HEK293T (cell line): Measurements from ENCODE around the gene AKAP6.

Experiments
- CTCF ChIA-PET: fragments of 350-600 bp; formaldehyde crosslinking; extraction: SDS; loops from one replicate; lab custom pipeline; 2021; ENCODE audit warnings: antibody characterized with exemption, inconsistent platforms; lab: Yijun Ruan, JAX
- POLR2A ChIA-PET: fragments of 350-600 bp; formaldehyde crosslinking; extraction: SDS; loops from one replicate; lab custom pipeline; 2020; ENCODE audit warnings: antibody characterized with exemption, inconsistent platforms; lab: Yijun Ruan, JAX
- DNase-seq: peaks from one replicate; pipeline ENCODE4 v3.0.0; 2012; ENCODE audit warnings: mixed read lengths; ENCODE audit errors: extremely low spot score
- ARNT ChIP-seq: fragments of 450-650 bp; IDR thresholded peaks from 2 replicates; pipeline ENCODE4 v1.6.1; 2017; ENCODE audit warnings: mild to moderate bottlenecking
- BHLHE40 ChIP-seq: fragments of 450-650 bp; IDR thresholded peaks from 2 replicates; pipeline ENCODE4 v1.6.1; 2016; ENCODE audit warnings: mild to moderate bottlenecking, moderate library complexity, borderline replicate concordance
- CTBP1 ChIP-seq: fragments of 450-650 bp; IDR thresholded peaks from 2 replicates; pipeline ENCODE4 v1.6.1; 2016; ENCODE audit warnings: borderline replicate concordance
- ELF4 ChIP-seq: fragments of 450-650 bp; IDR thresholded peaks from 2 replicates; pipeline ENCODE4 v1.6.1; 2017; ENCODE audit warnings: antibody characterized with exemption
- FOXA1 ChIP-seq: fragments of 450-650 bp; IDR thresholded peaks from 2 replicates; pipeline ENCODE4 v1.6.1; 2016; ENCODE audit warnings: mild to moderate bottlenecking
- FOXK2 ChIP-seq: fragments of 450-650 bp; IDR thresholded peaks from 2 replicates; pipeline ENCODE4 v1.6.1; 2016; ENCODE audit warnings: mild to moderate bottlenecking
- FOXM1 ChIP-seq: fragments of 450-650 bp; IDR thresholded peaks from 2 replicates; pipeline ENCODE4 v1.6.1; 2017; ENCODE audit warnings: mild to moderate bottlenecking, borderline replicate concordance
- HDGF ChIP-seq: fragments of 450-650 bp; IDR thresholded peaks from 2 replicates; pipeline ENCODE4 v1.6.1; 2017; ENCODE audit warnings: antibody characterized with exemption, borderline replicate concordance
- L3MBTL2 ChIP-seq: fragments of 450-650 bp; conservative IDR thresholded peaks from 2 replicates; pipeline ENCODE4 v1.6.1; 2016; ENCODE audit warnings: mild to moderate bottlenecking
- LEF1 ChIP-seq: fragments of 450-650 bp; IDR thresholded peaks from 2 replicates; pipeline ENCODE4 v1.6.1; 2017; ENCODE audit warnings: mild to moderate bottlenecking, borderline replicate concordance
- NFRKB ChIP-seq: fragments of 450-650 bp; IDR thresholded peaks from 2 replicates; pipeline ENCODE4 v1.6.1; 2016; ENCODE audit warnings: mild to moderate bottlenecking, moderate library complexity
- PKNOX1 ChIP-seq: fragments of 450-650 bp; IDR thresholded peaks from 2 replicates; pipeline ENCODE4 v1.6.1; 2016
- SP1 ChIP-seq: fragments of 450-650 bp; IDR thresholded peaks from 2 replicates; pipeline ENCODE4 v1.6.1; 2017
- SUZ12 ChIP-seq: fragments of 450-650 bp; IDR thresholded peaks from 2 replicates; pipeline ENCODE4 v1.6.1; 2016; ENCODE audit warnings: mild to moderate bottlenecking
- TARDBP ChIP-seq: fragments of 450-650 bp; IDR thresholded peaks from 2 replicates; pipeline ENCODE4 v1.6.1; 2016
- ZNF384 ChIP-seq: fragments of 450-650 bp; IDR thresholded peaks from 2 replicates; pipeline ENCODE4 v1.6.1; 2016

Gene AKAP6

GRCh38 chr14:32667287-32667686 is 338.2 kb downstream of the AKAP6 start:
- TF ChIP-seq FOXM1 (no peak), SUZ12 (no peak), PKNOX1 (peak; percentile 54), NFRKB (no peak)
- ChIA-PET POLR2A (no interaction called here), CTCF (no interaction called here)
- no peak for DNase-seq

GRCh38 chr14:32667791-32668190 is 338.7 kb downstream of the AKAP6 start:
- no peak for TF ChIP-seq FOXK2
- TF ChIP-seq FOXA1 = no peak
- no peak for TF ChIP-seq CTBP1
- no peak for TF ChIP-seq SUZ12
- TF ChIP-seq FOXM1 = no peak
- no peak for TF ChIP-seq HDGF
- TF ChIP-seq ZNF384 = no peak
- TF ChIP-seq BHLHE40 = no peak
- TF ChIP-seq ELF4 = no peak
- no peak for TF ChIP-seq SP1
- TF ChIP-seq ARNT = no peak
- TF ChIP-seq NFRKB = no peak
- TF ChIP-seq TARDBP = no peak
- no peak for TF ChIP-seq L3MBTL2
- TF ChIP-seq LEF1 = no peak
- TF ChIP-seq PKNOX1 = no peak
- ChIA-PET CTCF (no interaction called here), POLR2A (no interaction called here)
- no peak for DNase-seq

GRCh38 chr14:32669391-32669790 is 340.3 kb downstream of the AKAP6 start:
- DNase-seq = no peak
- TF ChIP-seq HDGF = no peak
- no peak for TF ChIP-seq ARNT
- no peak for TF ChIP-seq CTBP1
- TF ChIP-seq SUZ12 = no peak
- TF ChIP-seq BHLHE40 = no peak
- TF ChIP-seq ELF4 = no peak
- no peak for TF ChIP-seq NFRKB
- no peak for TF ChIP-seq FOXK2
- no peak for TF ChIP-seq L3MBTL2
- TF ChIP-seq FOXM1 = no peak
- TF ChIP-seq SP1 = no peak
- TF ChIP-seq LEF1 = no peak
- TF ChIP-seq PKNOX1 = no peak
- TF ChIP-seq TARDBP = no peak
- TF ChIP-seq FOXA1 = no peak
- TF ChIP-seq ZNF384 = no peak
- ChIA-PET POLR2A (no interaction called here), CTCF (no interaction called here)

GRCh38 chr14:32675433-32675832 is 346.3 kb downstream of the AKAP6 start:
- DNase-seq = no peak
- POLR2A ChIA-PET = no interaction called here
- TF ChIP-seq BHLHE40 (no peak), HDGF (no peak), FOXM1 (no peak), FOXK2 (no peak), PKNOX1 (no peak), TARDBP (no peak), CTBP1 (no peak), L3MBTL2 (no peak), NFRKB (no peak), LEF1 (no peak), ZNF384 (no peak), SP1 (no peak), ARNT (no peak), SUZ12 (no peak), ELF4 (no peak), FOXA1 (no peak)
- CTCF ChIA-PET = no interaction called here

GRCh38 chr14:32677129-32677780 is 348.2 kb downstream of the AKAP6 start:
- no peak for DNase-seq
- ChIA-PET CTCF (no interaction called here), POLR2A (no interaction called here)
- TF ChIP-seq TARDBP (no peak), FOXK2 (no peak), HDGF (no peak), FOXA1 (no peak), PKNOX1 (no peak)
